AG09309 (cell line): ENCODE results near the gene TM9SF2.

Experiments
- DNase-seq: peaks from one replicate; pipeline ENCODE4 v3.0.0-alpha.2; 2010; ENCODE audit warnings: low read depth
- H3K4me3 ChIP-seq: 2 replicates; pipeline ENCODE4 v1.5.1; 2011; ENCODE audit warnings: mild to moderate bottlenecking, low read depth, low read length, moderate library complexity; ENCODE audit not compliant: control insufficient read depth
- TF ChIP-seq, protein P1 (sequence below): IDR thresholded peaks from 2 replicates; pipeline ENCODE4 v1.5.1; 2011; ENCODE audit warnings: mild to moderate bottlenecking, low read depth, low read length, inconsistent platforms; ENCODE audit not compliant: insufficient read depth, control insufficient read depth; ENCODE audit errors: missing control alignments

Gene TM9SF2

DNA sequence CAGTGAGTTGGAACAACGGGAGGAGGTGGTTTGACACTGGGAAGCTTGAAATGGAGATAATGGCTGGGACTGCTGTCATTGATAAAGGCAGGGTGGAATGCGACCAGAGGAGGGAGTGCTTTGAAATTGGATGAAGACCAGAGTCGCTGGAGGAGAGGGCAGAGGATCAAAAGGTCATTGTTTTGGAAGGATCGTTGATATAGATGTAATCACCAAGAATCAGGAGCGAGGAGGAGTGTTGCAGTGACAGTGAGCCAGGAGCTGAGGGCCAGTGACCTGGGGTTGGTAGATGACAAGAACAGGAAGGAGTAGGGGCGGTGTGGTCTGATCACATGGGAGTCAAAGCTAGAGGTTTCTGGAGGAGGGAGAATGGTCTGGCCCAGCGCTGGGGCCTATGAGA lies 25.3 kb downstream of the TM9SF2 start:
- no peak overlapping the region for H3K4me3 ChIP-seq
- DNase-seq, result no peak
- TF ChIP-seq, protein P1, sequence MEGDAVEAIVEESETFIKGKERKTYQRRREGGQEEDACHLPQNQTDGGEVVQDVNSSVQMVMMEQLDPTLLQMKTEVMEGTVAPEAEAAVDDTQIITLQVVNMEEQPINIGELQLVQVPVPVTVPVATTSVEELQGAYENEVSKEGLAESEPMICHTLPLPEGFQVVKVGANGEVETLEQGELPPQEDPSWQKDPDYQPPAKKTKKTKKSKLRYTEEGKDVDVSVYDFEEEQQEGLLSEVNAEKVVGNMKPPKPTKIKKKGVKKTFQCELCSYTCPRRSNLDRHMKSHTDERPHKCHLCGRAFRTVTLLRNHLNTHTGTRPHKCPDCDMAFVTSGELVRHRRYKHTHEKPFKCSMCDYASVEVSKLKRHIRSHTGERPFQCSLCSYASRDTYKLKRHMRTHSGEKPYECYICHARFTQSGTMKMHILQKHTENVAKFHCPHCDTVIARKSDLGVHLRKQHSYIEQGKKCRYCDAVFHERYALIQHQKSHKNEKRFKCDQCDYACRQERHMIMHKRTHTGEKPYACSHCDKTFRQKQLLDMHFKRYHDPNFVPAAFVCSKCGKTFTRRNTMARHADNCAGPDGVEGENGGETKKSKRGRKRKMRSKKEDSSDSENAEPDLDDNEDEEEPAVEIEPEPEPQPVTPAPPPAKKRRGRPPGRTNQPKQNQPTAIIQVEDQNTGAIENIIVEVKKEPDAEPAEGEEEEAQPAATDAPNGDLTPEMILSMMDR, result no peak

DNA sequence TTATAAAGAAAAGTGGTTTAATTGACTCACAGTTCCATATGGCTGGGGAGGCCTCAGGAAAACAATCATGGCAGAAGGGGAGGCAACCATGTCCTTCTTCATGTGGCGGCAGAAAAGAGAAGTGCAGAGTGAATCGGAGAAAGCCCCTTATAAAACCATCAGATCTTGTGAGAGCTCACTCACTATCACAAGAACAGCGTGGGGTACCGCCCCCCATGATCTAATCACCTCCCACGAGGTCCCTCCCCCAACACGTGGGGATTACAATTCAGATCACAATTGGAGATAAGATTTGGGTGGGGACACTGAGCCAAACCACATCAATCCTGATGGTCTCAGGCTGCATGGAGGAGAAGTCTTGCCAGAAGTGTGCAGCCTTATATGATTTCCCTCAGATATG lies 26.0 kb downstream of the TM9SF2 start:
- no peak for DNase-seq
- TF ChIP-seq, protein P1, result no peak
- no peak overlapping the region for H3K4me3 ChIP-seq

DNA sequence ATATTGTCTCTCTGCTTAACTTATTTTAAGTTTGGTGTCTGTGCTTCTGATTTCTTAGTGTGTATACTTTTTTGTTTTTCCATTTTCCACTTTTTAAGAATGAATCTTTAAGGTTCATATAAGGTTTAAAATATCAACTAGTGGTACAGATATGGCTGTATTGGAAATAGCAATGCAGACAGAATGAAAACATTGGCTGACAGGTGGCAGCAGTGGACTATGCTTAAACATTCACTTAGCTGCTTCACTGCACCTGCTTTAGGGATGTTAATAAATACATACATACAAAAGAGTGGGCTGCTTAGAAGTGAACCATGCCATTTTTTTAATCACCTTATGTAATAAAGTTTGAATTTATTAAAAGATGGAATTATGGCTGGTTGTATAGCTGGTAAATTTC lies 27.3 kb downstream of the TM9SF2 start:
- TF ChIP-seq, protein P1, result no peak
- no peak for DNase-seq

DNA sequence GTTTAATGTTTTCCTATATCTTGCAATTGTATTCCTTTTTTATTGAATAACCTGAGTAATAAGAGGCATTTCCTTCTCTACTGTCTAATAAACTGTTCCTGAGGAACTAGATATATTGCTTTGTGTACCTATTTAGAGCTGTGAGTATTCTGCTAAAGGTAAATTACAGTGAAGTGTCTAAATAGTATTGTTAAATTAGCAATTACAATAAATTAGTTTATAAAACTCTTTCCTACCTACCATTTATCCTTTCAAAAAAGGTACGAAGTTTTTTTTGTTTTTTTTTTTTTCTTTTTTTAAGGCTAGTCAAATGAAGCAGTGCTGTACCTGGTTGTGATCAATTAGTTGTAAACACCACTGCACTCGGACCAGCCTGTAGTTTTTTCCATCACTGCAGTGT lies 34.8 kb downstream of the TM9SF2 start:
- no peak for DNase-seq
- H3K4me3 ChIP-seq, result no peak overlapping the region
- TF ChIP-seq, protein P1, result no peak

More for the DNA sequence above, 27.3 kb downstream of the TM9SF2 start:
- no peak overlapping the region for H3K4me3 ChIP-seq

DNA sequence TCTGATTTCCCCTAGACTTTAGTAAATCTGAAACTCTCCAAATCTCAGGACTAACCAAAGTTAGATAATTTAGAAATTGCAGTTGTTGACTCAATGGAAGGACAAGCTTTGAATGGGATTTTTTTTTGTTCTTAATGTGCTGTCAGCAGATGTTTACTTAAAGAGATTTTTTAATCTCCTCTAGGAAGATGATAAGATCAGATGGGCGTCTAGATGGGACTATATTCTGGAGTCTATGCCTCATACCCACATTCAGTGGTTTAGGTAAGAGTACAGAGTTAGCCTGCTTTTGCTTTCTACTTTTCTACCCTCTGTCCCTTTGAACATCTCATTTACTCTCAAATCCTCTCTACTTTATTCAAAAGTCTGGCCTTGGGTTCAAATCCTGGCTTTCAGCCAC lies 39.3 kb downstream of the TM9SF2 start:
- no peak for DNase-seq
- H3K4me3 ChIP-seq, result no peak overlapping the region
- TF ChIP-seq, protein P1, result no peak

DNA sequence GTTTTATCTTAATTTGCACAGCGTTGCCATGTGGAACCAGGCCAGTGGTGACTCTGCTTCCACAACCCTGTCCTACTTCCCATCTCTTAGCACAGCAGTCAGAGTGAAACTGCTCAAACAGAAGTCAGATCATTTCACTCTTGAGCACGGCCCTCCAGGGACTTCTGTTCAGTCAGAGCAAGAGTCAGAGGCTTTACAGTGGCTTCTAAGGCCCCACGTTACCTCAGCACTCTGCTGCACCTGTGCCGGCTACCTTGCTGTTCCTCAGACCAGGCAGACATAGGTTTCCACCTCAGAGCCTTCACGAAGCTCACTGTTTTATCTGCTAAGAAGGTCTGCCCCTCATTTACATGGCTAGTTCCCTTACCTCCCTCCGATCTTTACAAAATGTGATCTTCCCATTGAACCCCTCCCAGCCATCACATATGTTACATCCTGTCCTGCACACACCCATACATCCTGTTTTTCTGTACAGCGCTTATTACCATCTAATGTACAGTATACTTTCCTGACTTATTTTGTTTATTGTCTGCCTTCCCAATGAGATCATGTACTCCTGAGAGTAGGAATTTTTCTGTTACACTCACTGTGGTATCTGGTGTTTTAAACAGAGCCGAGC lies 41.6 kb downstream of the TM9SF2 start:
- TF ChIP-seq, protein P1, result no peak
- DNase-seq, result no peak
- H3K4me3 ChIP-seq, result no peak overlapping the region
